ENCODE measurements around the gene PI4K2B.

DNA sequence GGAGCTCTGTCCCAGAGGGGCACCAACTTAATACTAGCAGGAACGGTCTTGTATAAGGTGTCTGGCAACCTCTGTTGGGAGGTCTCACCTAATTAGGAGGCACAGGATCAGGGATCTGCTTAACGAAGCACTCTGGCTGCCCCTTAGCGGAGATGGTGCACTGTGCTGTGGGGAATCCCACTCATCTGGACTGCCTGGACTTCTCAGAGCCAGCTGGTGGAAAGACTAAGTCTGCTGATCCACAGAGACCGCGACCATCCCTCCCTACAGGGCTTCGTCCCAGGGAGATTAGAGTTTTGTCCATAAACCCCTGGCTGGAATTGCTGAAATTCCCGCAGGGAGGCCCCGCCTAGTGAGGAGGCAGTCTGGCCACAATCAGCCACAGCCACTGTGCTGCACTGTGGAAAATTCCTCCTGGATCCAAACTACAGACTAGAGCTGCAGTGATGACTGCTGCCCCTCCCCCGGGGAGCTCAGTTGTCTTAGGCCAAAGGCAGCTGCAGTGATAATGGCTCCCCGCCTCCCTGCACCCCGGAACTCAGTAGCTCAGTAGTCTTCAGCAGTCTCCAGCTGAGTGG is 56.7 kb downstream of the PI4K2B start:
- TF ChIP-seq TOX (CRISPR knock-in tag; IDR thresholded peaks at IDR 0.05; ENCODE audit: borderline replicate concordance), result no peak
- TF ChIP-seq ZC3H10 (CRISPR knock-in tag; IDR thresholded peaks at IDR 0.05), result no peak
- no peak for TF ChIP-seq ZNF70 (CRISPR knock-in tag; IDR thresholded peaks at IDR 0.05)
- TF ChIP-seq, protein P1, sequence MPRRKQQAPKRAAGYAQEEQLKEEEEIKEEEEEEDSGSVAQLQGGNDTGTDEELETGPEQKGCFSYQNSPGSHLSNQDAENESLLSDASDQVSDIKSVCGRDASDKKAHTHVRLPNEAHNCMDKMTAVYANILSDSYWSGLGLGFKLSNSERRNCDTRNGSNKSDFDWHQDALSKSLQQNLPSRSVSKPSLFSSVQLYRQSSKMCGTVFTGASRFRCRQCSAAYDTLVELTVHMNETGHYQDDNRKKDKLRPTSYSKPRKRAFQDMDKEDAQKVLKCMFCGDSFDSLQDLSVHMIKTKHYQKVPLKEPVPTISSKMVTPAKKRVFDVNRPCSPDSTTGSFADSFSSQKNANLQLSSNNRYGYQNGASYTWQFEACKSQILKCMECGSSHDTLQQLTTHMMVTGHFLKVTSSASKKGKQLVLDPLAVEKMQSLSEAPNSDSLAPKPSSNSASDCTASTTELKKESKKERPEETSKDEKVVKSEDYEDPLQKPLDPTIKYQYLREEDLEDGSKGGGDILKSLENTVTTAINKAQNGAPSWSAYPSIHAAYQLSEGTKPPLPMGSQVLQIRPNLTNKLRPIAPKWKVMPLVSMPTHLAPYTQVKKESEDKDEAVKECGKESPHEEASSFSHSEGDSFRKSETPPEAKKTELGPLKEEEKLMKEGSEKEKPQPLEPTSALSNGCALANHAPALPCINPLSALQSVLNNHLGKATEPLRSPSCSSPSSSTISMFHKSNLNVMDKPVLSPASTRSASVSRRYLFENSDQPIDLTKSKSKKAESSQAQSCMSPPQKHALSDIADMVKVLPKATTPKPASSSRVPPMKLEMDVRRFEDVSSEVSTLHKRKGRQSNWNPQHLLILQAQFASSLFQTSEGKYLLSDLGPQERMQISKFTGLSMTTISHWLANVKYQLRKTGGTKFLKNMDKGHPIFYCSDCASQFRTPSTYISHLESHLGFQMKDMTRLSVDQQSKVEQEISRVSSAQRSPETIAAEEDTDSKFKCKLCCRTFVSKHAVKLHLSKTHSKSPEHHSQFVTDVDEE (CRISPR knock-in tag; IDR thresholded peaks at IDR 0.05), result no peak
- TF ChIP-seq TCF4 (CRISPR knock-in tag; IDR thresholded peaks at IDR 0.05; ENCODE audit: borderline replicate concordance), result no peak
- TF ChIP-seq, protein P2, sequence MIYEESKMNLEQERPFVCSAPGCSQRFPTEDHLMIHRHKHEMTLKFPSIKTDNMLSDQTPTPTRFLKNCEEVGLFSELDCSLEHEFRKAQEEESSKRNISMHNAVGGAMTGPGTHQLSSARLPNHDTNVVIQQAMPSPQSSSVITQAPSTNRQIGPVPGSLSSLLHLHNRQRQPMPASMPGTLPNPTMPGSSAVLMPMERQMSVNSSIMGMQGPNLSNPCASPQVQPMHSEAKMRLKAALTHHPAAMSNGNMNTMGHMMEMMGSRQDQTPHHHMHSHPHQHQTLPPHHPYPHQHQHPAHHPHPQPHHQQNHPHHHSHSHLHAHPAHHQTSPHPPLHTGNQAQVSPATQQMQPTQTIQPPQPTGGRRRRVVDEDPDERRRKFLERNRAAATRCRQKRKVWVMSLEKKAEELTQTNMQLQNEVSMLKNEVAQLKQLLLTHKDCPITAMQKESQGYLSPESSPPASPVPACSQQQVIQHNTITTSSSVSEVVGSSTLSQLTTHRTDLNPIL (CRISPR knock-in tag; IDR thresholded peaks at IDR 0.05; ENCODE audit: low read depth), result no peak
- TF ChIP-seq, protein P3, sequence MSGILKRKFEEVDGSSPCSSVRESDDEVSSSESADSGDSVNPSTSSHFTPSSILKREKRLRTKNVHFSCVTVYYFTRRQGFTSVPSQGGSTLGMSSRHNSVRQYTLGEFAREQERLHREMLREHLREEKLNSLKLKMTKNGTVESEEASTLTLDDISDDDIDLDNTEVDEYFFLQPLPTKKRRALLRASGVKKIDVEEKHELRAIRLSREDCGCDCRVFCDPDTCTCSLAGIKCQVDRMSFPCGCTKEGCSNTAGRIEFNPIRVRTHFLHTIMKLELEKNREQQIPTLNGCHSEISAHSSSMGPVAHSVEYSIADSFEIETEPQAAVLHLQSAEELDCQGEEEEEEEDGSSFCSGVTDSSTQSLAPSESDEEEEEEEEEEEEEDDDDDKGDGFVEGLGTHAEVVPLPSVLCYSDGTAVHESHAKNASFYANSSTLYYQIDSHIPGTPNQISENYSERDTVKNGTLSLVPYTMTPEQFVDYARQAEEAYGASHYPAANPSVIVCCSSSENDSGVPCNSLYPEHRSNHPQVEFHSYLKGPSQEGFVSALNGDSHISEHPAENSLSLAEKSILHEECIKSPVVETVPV (CRISPR knock-in tag; IDR thresholded peaks at IDR 0.05), result no peak
- TF ChIP-seq PPARA (CRISPR knock-in tag; IDR thresholded peaks at IDR 0.05; ENCODE audit: borderline replicate concordance), result no peak
